Endothelial cell of umbilical vein (primary cell): ENCODE results near the gene MMP2. TPM values are rescaled to one million over a fixed set of nuclear protein-coding genes. Genes with fewer than 3 reads are reported as not detected.

ENCODE experiments used
- BruUV-seq: library from RNA; stranded (reverse); fragments of 400-500 nt; replicated peaks from 2 replicates; lab custom pipeline; 2021; lab: Mats Ljungman, UMichigan
- CTCF ChIA-PET: fragments of 300-600, 350-600 bp; sonication (Branson Sonifier 250); formaldehyde crosslinking; loops from one replicate; lab custom pipeline; 2021; ENCODE audit warnings: antibody characterized with exemption, inconsistent platforms; lab: Charles Lee
- POLR2A ChIA-PET: fragments of 300-600, 350-600 bp; sonication (Branson Sonifier 250); formaldehyde crosslinking; loops from one replicate; lab custom pipeline; 2021; ENCODE audit warnings: antibody characterized with exemption, inconsistent platforms; lab: Charles Lee
- DNase-seq: peaks from one replicate; pipeline ENCODE4 v3.0.0-alpha.2; 2011; ENCODE audit warnings: low read depth, low spot score
- FAIRE-seq: peaks from 2 replicates; lab custom pipeline; 2011; peaks lifted over from hg19 to GRCh38; lab: Jason Lieb, UNC
- H2AFZ ChIP-seq: 2 replicates; pipeline ENCODE4 v1.6.0; 2012; ENCODE audit warnings: low read depth, low read length, control low read depth, inconsistent platforms
- H3K27ac ChIP-seq: 2 replicates; pipeline ENCODE4 v1.5.1; 2011; ENCODE audit warnings: low read depth, mild to moderate bottlenecking, control low read depth, low read length, moderate library complexity; ENCODE audit not compliant: insufficient read depth
- H3K27me3 ChIP-seq, 2 experiments: 2 replicates each; pipeline versions ENCODE4 v1.6.0 to v1.6.1; 2011; ENCODE audit warnings: low read length in 2 of 2, mixed read lengths in 1 of 2; ENCODE audit not compliant: control insufficient read depth in 2 of 2, insufficient read depth in 2 of 2
- H3K36me3 ChIP-seq, 2 experiments: 2 replicates in 1 of 2; 3 replicates in 1 of 2; pipeline ENCODE4 v1.5.1; 2011; ENCODE audit warnings: low read length in 2 of 2, mild to moderate bottlenecking in 1 of 2, moderate library complexity in 1 of 2; ENCODE audit not compliant: control insufficient read depth in 2 of 2, insufficient read depth in 2 of 2; ENCODE audit errors: extremely low read depth in 1 of 2
- H3K4me1 ChIP-seq: 3 replicates; pipeline ENCODE4 v1.5.1; 2011; ENCODE audit warnings: mild to moderate bottlenecking, low read length; ENCODE audit not compliant: control insufficient read depth, insufficient read depth; ENCODE audit errors: extremely low read depth
- H3K4me2 ChIP-seq: 2 replicates; pipeline ENCODE4 v1.6.1; 2011; ENCODE audit warnings: low read length, control low read depth, mixed read lengths; ENCODE audit not compliant: insufficient read depth
- H3K4me3 ChIP-seq, 3 experiments: fragments of 200-600 bp in 1 of 3; sonication (generic), shearing (Covaris generic) in 1 of 3; replicated peaks in 1 of 3; 2 replicates each; pipeline ENCODE4 v1.5.1; 2011 to 2016; ENCODE audit warnings: control low read depth in 3 of 3, low read length in 3 of 3, mild to moderate bottlenecking in 2 of 3, inconsistent platforms in 1 of 3, low read depth in 1 of 3, moderate library complexity in 1 of 3; ENCODE audit not compliant: insufficient read depth in 1 of 3
- H3K79me2 ChIP-seq: 2 replicates; pipeline ENCODE4 v1.6.0; 2012; ENCODE audit warnings: low read length, inconsistent platforms; ENCODE audit not compliant: control insufficient read depth, insufficient read depth
- H3K9ac ChIP-seq: replicated peaks from 2 replicates; pipeline ENCODE3; 2011; ENCODE audit warnings: low read length, control low read depth; ENCODE audit not compliant: insufficient read depth; ENCODE audit errors: extremely low read depth
- H3K9me1 ChIP-seq: replicated peaks from 3 replicates; pipeline ENCODE4 v1.6.0; 2011; ENCODE audit warnings: mild to moderate bottlenecking, low read length; ENCODE audit not compliant: control insufficient read depth, insufficient read depth; ENCODE audit errors: extremely low read depth
- H3K9me3 ChIP-seq: replicated peaks from 2 replicates; pipeline ENCODE4 v1.5.1; 2012; ENCODE audit warnings: low read length, inconsistent platforms; ENCODE audit not compliant: control insufficient read depth, insufficient read depth
- H4K20me1 ChIP-seq: replicated peaks from 2 replicates; pipeline ENCODE3; 2011; ENCODE audit warnings: mild to moderate bottlenecking, low read length; ENCODE audit not compliant: control insufficient read depth, insufficient read depth; ENCODE audit errors: extremely low read depth
- EZH2 ChIP-seq: IDR thresholded peaks from 2 replicates; pipeline ENCODE4 v1.6.1; 2012; ENCODE audit warnings: borderline replicate concordance, low read depth, mild to moderate bottlenecking, moderate library complexity, low read length, inconsistent platforms; ENCODE audit not compliant: severe bottlenecking
- FOS ChIP-seq: IDR thresholded peaks from 2 replicates; pipeline ENCODE4 v1.6.1; 2011; ENCODE audit warnings: mild to moderate bottlenecking, low read length, moderate library complexity, borderline replicate concordance; ENCODE audit not compliant: insufficient read depth
- GATA2 ChIP-seq: IDR thresholded peaks from 2 replicates; pipeline ENCODE4 v1.7.0; 2011; ENCODE audit warnings: low read depth, mild to moderate bottlenecking, moderate library complexity, mixed read lengths, low read length; ENCODE audit not compliant: insufficient read length, insufficient read depth
- JUN ChIP-seq: IDR thresholded peaks from 2 replicates; pipeline ENCODE4 v1.6.1; 2011; ENCODE audit warnings: borderline replicate concordance, low read depth; ENCODE audit not compliant: insufficient read length, insufficient read depth
- MYC ChIP-seq: IDR thresholded peaks from one replicate; pipeline ENCODE4 v1.6.1; 2011; ENCODE audit warnings: mild to moderate bottlenecking, low read depth, low read length
- POLR2A ChIP-seq: IDR thresholded peaks from 2 replicates; pipeline ENCODE4 v1.6.1; 2012; ENCODE audit warnings: low read depth, mild to moderate bottlenecking, control low read depth, low read length
- POLR2AphosphoS5 ChIP-seq: IDR thresholded peaks from 2 replicates; pipeline ENCODE4 v1.6.1; 2012; ENCODE audit warnings: low read depth, mild to moderate bottlenecking, control low read depth, low read length, moderate library complexity; ENCODE audit not compliant: insufficient read depth
- dilution Hi-C: fragments of 300-500 bp; cut with MboI; formaldehyde crosslinking; loops from one replicate; pipeline ENCODE4 v1.15.0; 2019; ENCODE audit warnings: low sequenced_read_pairs; ENCODE audit not compliant: extremely low pct_ligation_motif_present
- intact Hi-C: fragments of 100-400 bp; cut with micrococcal nuclease; formaldehyde crosslinking; loops from one replicate; pipeline ENCODE4 v1.10.0; 2022
- polyA plus RNA-seq, 4 experiments: library from polyadenylated mRNA; depleted of rRNA in 3 of 4; stranded (reverse) in 3 of 4; unstranded in 1 of 4; fragments of >200 nt; gene quantifications; 2 replicates each; pipeline versions ENCODE4 v1.2.1 to v1.2.3, GENCODE V29; 2011 to 2012; ENCODE audit warnings: missing spikeins in 1 of 4
- total RNA-seq: library from RNA; stranded (reverse); gene quantifications from 2 replicates; pipeline ENCODE4 v1.2.3, GENCODE V29; 2021
- TF ChIP-seq, protein P1 (sequence below): IDR thresholded peaks from 2 replicates; pipeline ENCODE4 v1.6.1; 2011; ENCODE audit not compliant: insufficient read depth, insufficient read length
- TF ChIP-seq, protein P2 (sequence below), 2 donors: IDR thresholded peaks; 1 replicate in 1 of 2; 2 replicates in 1 of 2; pipeline ENCODE4 v1.5.1; 2011; ENCODE audit warnings: low read length in 2 of 2, mild to moderate bottlenecking in 2 of 2, moderate library complexity in 2 of 2, control low read depth in 1 of 2, inconsistent platforms in 1 of 2, low read depth in 1 of 2; ENCODE audit not compliant: insufficient read depth in 1 of 2; ENCODE audit errors: extremely low read depth in 1 of 2

The MMP2 gene
- total and polyA plus RNA-seq, 2 donors (not counting 3 experiments of a cell fraction or from before 2014, with no cell fraction given) = 771 to 1,508 TPM

DNA sequence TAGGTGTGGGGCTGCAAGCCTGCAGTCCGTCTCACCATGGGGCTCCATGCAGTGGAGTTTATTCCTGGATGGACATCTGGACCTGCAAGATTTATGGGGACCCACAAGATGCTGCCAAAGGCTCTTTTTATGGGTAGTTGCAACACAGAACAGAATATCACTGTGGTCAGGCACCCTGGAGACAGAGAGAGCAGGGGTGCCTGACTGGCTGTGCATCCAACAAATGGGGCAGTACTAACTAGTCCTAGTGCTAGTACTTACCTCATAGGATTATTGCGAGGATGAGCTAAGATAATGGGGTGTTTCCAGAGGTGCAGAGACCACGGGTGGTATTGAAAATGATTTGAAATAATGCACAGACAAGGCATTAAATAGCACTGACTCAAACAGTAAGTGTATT lies 42.4 kb upstream of the MMP2 start:
- TF ChIP-seq POLR2A (no peak), MYC (no peak), POLR2AphosphoS5 (no peak), JUN (no peak), EZH2 (no peak), FOS (no peak), GATA2 (no peak)
- TF ChIP-seq, protein P1, sequence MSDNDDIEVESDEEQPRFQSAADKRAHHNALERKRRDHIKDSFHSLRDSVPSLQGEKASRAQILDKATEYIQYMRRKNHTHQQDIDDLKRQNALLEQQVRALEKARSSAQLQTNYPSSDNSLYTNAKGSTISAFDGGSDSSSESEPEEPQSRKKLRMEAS = no peak
- TF ChIP-seq, protein P2, sequence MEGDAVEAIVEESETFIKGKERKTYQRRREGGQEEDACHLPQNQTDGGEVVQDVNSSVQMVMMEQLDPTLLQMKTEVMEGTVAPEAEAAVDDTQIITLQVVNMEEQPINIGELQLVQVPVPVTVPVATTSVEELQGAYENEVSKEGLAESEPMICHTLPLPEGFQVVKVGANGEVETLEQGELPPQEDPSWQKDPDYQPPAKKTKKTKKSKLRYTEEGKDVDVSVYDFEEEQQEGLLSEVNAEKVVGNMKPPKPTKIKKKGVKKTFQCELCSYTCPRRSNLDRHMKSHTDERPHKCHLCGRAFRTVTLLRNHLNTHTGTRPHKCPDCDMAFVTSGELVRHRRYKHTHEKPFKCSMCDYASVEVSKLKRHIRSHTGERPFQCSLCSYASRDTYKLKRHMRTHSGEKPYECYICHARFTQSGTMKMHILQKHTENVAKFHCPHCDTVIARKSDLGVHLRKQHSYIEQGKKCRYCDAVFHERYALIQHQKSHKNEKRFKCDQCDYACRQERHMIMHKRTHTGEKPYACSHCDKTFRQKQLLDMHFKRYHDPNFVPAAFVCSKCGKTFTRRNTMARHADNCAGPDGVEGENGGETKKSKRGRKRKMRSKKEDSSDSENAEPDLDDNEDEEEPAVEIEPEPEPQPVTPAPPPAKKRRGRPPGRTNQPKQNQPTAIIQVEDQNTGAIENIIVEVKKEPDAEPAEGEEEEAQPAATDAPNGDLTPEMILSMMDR (IDR thresholded peaks at IDR 0.05; ENCODE audit: extremely low read depth in 1 of 2, insufficient read depth in 1 of 2, low read depth in 1 of 2, low read length in 2 of 2) = no peak
- no peaks in the 10 kb centered on the region for H3K9me3 ChIP-seq
- no peak overlapping the region for H3K4me3 ChIP-seq
- POLR2A ChIA-PET = no interaction called here
- intact Hi-C loops (no loop called here), dilution Hi-C loops (no loop called here)
- H3K27me3 ChIP-seq = no peaks in the 10 kb centered on the region
- no peak overlapping the region for H2AFZ ChIP-seq
- no TSS peak for BruUV-seq
- no peaks in the 10 kb centered on the region for H3K36me3 ChIP-seq
- no peaks in the 10 kb centered on the region for H3K9me1 ChIP-seq
- no peak overlapping the region for H3K27ac ChIP-seq
- no peak overlapping the region for H3K4me2 ChIP-seq
- no peak for DNase-seq
- no peak overlapping the region for H3K9ac ChIP-seq
- no peaks in the 10 kb centered on the region for H4K20me1 ChIP-seq
- no peaks in the 10 kb centered on the region for H3K79me2 ChIP-seq
- FAIRE-seq = no peak
- no peaks in the 10 kb centered on the region for H3K4me1 ChIP-seq
- CTCF ChIA-PET = no interaction called here
